Liver (tissue), 3 donors: Measurements from ENCODE around the gene GDF9.

Source experiments
- EGR1 ChIP-seq, 2 donors: IDR thresholded peaks; 2 replicates each; pipeline ENCODE4 v1.6.1; 2016 to 2018; ENCODE audit warnings: antibody characterized with exemption in 2 of 2, low read depth in 2 of 2
- FOXA1 ChIP-seq: IDR thresholded peaks from 2 replicates; pipeline ENCODE4 v1.6.1; 2016; ENCODE audit warnings: antibody characterized with exemption
- GABPA ChIP-seq, 2 donors: IDR thresholded peaks in 1 of 2; conservative IDR thresholded peaks in 1 of 2; 2 replicates each; pipeline ENCODE4 v1.6.1; 2016; ENCODE audit warnings: antibody characterized with exemption in 2 of 2, mild to moderate bottlenecking in 1 of 2, moderate library complexity in 1 of 2
- JUND ChIP-seq, 2 donors: IDR thresholded peaks; 2 replicates each; pipeline ENCODE4 v1.6.1; 2016; ENCODE audit warnings: antibody characterized with exemption in 2 of 2
- RAD21 ChIP-seq, 2 donors: IDR thresholded peaks; 2 replicates each; pipeline ENCODE4 v1.6.1; 2016; ENCODE audit warnings: antibody characterized with exemption in 2 of 2, mild to moderate bottlenecking in 2 of 2
- YY1 ChIP-seq: IDR thresholded peaks from 2 replicates; pipeline ENCODE4 v1.6.1; 2016; ENCODE audit warnings: antibody characterized with exemption, mild to moderate bottlenecking
- TF ChIP-seq, protein P1 (sequence below): IDR thresholded peaks from 2 replicates; pipeline ENCODE4 v1.6.1; 2016; ENCODE audit warnings: antibody characterized with exemption, mild to moderate bottlenecking
- TF ChIP-seq, protein P2 (sequence below): fragments of 150-350 bp; IDR thresholded peaks from 2 replicates; pipeline ENCODE4 v1.5.1; 2017; ENCODE audit warnings: improper control_type of control experiment, low read depth, low read length; ENCODE audit not compliant: missing input control
- TF ChIP-seq, protein P3 (sequence below): IDR thresholded peaks from 2 replicates; pipeline ENCODE4 v1.6.1; 2016; ENCODE audit warnings: antibody characterized with exemption
- donor health status: healthy.
- donor health status: healthy.

DNA sequence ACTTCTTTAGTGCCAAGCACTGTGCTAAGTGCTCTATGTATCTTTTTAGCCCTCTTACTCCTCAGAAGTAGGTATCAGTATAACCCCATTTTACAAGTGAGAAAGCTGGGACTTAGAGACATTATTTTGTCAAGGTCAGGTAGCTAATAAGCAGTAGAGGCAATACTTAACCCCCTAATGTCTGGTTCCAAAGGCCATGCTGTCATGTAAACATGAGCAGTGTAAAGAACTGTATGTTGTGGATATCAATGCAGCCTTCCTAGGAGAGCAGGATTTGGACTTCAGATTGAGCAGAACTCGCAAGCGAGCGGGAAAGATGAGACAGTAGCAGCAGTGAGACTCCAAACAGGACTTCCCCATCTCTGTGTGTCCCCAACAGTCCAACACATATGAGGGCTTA is 32.2 kb downstream of the GDF9 start:
- TF ChIP-seq, protein P1, sequence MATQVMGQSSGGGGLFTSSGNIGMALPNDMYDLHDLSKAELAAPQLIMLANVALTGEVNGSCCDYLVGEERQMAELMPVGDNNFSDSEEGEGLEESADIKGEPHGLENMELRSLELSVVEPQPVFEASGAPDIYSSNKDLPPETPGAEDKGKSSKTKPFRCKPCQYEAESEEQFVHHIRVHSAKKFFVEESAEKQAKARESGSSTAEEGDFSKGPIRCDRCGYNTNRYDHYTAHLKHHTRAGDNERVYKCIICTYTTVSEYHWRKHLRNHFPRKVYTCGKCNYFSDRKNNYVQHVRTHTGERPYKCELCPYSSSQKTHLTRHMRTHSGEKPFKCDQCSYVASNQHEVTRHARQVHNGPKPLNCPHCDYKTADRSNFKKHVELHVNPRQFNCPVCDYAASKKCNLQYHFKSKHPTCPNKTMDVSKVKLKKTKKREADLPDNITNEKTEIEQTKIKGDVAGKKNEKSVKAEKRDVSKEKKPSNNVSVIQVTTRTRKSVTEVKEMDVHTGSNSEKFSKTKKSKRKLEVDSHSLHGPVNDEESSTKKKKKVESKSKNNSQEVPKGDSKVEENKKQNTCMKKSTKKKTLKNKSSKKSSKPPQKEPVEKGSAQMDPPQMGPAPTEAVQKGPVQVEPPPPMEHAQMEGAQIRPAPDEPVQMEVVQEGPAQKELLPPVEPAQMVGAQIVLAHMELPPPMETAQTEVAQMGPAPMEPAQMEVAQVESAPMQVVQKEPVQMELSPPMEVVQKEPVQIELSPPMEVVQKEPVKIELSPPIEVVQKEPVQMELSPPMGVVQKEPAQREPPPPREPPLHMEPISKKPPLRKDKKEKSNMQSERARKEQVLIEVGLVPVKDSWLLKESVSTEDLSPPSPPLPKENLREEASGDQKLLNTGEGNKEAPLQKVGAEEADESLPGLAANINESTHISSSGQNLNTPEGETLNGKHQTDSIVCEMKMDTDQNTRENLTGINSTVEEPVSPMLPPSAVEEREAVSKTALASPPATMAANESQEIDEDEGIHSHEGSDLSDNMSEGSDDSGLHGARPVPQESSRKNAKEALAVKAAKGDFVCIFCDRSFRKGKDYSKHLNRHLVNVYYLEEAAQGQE = no peak
- TF ChIP-seq, protein P2, sequence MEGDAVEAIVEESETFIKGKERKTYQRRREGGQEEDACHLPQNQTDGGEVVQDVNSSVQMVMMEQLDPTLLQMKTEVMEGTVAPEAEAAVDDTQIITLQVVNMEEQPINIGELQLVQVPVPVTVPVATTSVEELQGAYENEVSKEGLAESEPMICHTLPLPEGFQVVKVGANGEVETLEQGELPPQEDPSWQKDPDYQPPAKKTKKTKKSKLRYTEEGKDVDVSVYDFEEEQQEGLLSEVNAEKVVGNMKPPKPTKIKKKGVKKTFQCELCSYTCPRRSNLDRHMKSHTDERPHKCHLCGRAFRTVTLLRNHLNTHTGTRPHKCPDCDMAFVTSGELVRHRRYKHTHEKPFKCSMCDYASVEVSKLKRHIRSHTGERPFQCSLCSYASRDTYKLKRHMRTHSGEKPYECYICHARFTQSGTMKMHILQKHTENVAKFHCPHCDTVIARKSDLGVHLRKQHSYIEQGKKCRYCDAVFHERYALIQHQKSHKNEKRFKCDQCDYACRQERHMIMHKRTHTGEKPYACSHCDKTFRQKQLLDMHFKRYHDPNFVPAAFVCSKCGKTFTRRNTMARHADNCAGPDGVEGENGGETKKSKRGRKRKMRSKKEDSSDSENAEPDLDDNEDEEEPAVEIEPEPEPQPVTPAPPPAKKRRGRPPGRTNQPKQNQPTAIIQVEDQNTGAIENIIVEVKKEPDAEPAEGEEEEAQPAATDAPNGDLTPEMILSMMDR = no peak
- TF ChIP-seq GABPA (IDR thresholded peaks at IDR 0.05 in 1 of 2, conservative IDR thresholded peaks at IDR 0.05 in 1 of 2) (no peak), FOXA1 (no peak), EGR1 (IDR thresholded peaks at IDR 0.05; ENCODE audit: low read depth in 2 of 2) (no peak), RAD21 (IDR thresholded peaks at IDR 0.05) (no peak), JUND (IDR thresholded peaks at IDR 0.05) (no peak), YY1 (no peak)
- TF ChIP-seq, protein P3, sequence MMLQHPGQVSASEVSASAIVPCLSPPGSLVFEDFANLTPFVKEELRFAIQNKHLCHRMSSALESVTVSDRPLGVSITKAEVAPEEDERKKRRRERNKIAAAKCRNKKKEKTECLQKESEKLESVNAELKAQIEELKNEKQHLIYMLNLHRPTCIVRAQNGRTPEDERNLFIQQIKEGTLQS = no peak
